Measurements from ENCODE around the gene RAB3C. TPM values are rescaled to one million over a fixed set of nuclear protein-coding genes. Genes with fewer than 3 reads are reported as not detected.

Gene RAB3C
- total RNA-seq, 1 experiment from 2014 or later: not detected

GRCh38 chr5:58738336-58738735 lies 155.5 kb downstream of the RAB3C start:
- no peak overlapping the region for H3K4me3 ChIP-seq (ENCODE audit: low read depth in 2 of 2, low read length in 2 of 2)
- no peak for ATAC-seq
- H3K27me3 ChIP-seq (ENCODE audit: control insufficient read depth, insufficient read depth, low read length): no peaks in the 10 kb centered on the region
- POLR2A ChIA-PET: no interaction called here
- CTCF ChIA-PET: no interaction called here
- no peak for DNase-seq (ENCODE audit: low read depth, low spot score)
- H3K36me3 ChIP-seq (ENCODE audit: control insufficient read depth, insufficient read depth, low read length): no peaks in the 10 kb centered on the region
- H3K9me3 ChIP-seq (ENCODE audit: control insufficient read depth, insufficient read depth, low read depth, low read length): no peaks in the 10 kb centered on the region
- TF ChIP-seq TCF7L2 (IDR thresholded peaks at IDR 0.05; ENCODE audit: low read depth, low read length): no peak
- TF ChIP-seq CTCF (IDR thresholded peaks at IDR 0.05): no peak
- TF ChIP-seq POLR2AphosphoS5 (IDR thresholded peaks at IDR 0.05; ENCODE audit: low read depth, low read length): no peak
- TF ChIP-seq, protein P1, sequence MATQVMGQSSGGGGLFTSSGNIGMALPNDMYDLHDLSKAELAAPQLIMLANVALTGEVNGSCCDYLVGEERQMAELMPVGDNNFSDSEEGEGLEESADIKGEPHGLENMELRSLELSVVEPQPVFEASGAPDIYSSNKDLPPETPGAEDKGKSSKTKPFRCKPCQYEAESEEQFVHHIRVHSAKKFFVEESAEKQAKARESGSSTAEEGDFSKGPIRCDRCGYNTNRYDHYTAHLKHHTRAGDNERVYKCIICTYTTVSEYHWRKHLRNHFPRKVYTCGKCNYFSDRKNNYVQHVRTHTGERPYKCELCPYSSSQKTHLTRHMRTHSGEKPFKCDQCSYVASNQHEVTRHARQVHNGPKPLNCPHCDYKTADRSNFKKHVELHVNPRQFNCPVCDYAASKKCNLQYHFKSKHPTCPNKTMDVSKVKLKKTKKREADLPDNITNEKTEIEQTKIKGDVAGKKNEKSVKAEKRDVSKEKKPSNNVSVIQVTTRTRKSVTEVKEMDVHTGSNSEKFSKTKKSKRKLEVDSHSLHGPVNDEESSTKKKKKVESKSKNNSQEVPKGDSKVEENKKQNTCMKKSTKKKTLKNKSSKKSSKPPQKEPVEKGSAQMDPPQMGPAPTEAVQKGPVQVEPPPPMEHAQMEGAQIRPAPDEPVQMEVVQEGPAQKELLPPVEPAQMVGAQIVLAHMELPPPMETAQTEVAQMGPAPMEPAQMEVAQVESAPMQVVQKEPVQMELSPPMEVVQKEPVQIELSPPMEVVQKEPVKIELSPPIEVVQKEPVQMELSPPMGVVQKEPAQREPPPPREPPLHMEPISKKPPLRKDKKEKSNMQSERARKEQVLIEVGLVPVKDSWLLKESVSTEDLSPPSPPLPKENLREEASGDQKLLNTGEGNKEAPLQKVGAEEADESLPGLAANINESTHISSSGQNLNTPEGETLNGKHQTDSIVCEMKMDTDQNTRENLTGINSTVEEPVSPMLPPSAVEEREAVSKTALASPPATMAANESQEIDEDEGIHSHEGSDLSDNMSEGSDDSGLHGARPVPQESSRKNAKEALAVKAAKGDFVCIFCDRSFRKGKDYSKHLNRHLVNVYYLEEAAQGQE (IDR thresholded peaks at IDR 0.05; ENCODE audit: insufficient read depth in 1 of 2, low read depth in 2 of 2, low read length in 1 of 2): no peak
- no peak for TF ChIP-seq SIN3A (IDR thresholded peaks at IDR 0.05; ENCODE audit: borderline replicate concordance, insufficient read depth, low read depth, low read length)
- in situ Hi-C loops (cut with HindIII; ENCODE audit: low pct_unique_long_range_greater_than_20kb, low sequenced_read_pairs) (no loop called here), intact Hi-C loops (cut with micrococcal nuclease; ENCODE audit: unreplicated experiment) (no loop called here)
- no peaks in the 10 kb centered on the region for H3K4me1 ChIP-seq (ENCODE audit: control insufficient read depth, insufficient read depth, low read length)
- no TSS peak for BruUV-seq (replicated peaks)
- H3K27ac ChIP-seq (ENCODE audit: low read length): no peak overlapping the region

GRCh38 chr5:58739051-58739450 lies 156.2 kb downstream of the RAB3C start:
- Histone ChIP-seq H3K4me1 (ENCODE audit: control insufficient read depth, insufficient read depth, low read length) (no peaks in the 10 kb centered on the region), H3K4me3 (ENCODE audit: low read depth in 2 of 2, low read length in 2 of 2) (no peak overlapping the region), H3K36me3 (ENCODE audit: control insufficient read depth, insufficient read depth, low read length) (no peaks in the 10 kb centered on the region), H3K27me3 (ENCODE audit: control insufficient read depth, insufficient read depth, low read length) (no peaks in the 10 kb centered on the region), H3K27ac (ENCODE audit: low read length) (no peak overlapping the region), H3K9me3 (ENCODE audit: control insufficient read depth, insufficient read depth, low read depth, low read length) (no peaks in the 10 kb centered on the region)
- in situ Hi-C loops (cut with HindIII; ENCODE audit: low pct_unique_long_range_greater_than_20kb, low sequenced_read_pairs) (no loop called here), intact Hi-C loops (cut with micrococcal nuclease; ENCODE audit: unreplicated experiment) (no loop called here)
- CTCF ChIA-PET: no interaction called here
- BruUV-seq (replicated peaks): no TSS peak
- no peak for TF ChIP-seq TCF7L2 (IDR thresholded peaks at IDR 0.05; ENCODE audit: low read depth, low read length)
- TF ChIP-seq, protein P1 (IDR thresholded peaks at IDR 0.05; ENCODE audit: insufficient read depth in 1 of 2, low read depth in 2 of 2, low read length in 1 of 2): no peak
- no peak for TF ChIP-seq CTCF (IDR thresholded peaks at IDR 0.05)
- no peak for TF ChIP-seq SIN3A (IDR thresholded peaks at IDR 0.05; ENCODE audit: borderline replicate concordance, insufficient read depth, low read depth, low read length)
- no peak for TF ChIP-seq POLR2AphosphoS5 (IDR thresholded peaks at IDR 0.05; ENCODE audit: low read depth, low read length)
- ATAC-seq (no peak), DNase-seq (ENCODE audit: low read depth, low spot score) (no peak)
- POLR2A ChIA-PET: no interaction called here

All from Panc1 (cell line).